Measurements from ENCODE around the gene DNAH11.
"Not testable (repeated sequence)": the region's sequence is repeated elsewhere in the genome, so short reads cannot be mapped to it uniquely, and the experiment has no call there.

The DNAH11 gene

GRCh38 chr7:21777921-21778320 is 235.1 kb downstream of the DNAH11 start:
- DNase-seq: peak; percentile 28

- DNase-seq: no peak
These were observed 236.1 kb downstream of the DNAH11 start for GRCh38 chr7:21778953-21779352.

- no peak for DNase-seq
These were observed 240.2 kb downstream of the DNAH11 start for GRCh38 chr7:21782996-21783395.

- no peak for DNase-seq
These were observed 242.2 kb downstream of the DNAH11 start for GRCh38 chr7:21784989-21785388.

GRCh38 chr7:21805791-21806190 is 263.0 kb downstream of the DNAH11 start:
- no peak for DNase-seq

GRCh38 chr7:21806388-21806787 is 263.5 kb downstream of the DNAH11 start:
- DNase-seq: no peak

GRCh38 chr7:21819048-21819447 is 276.2 kb downstream of the DNAH11 start:
- DNase-seq: no peak

GRCh38 chr7:21828841-21829240 is 286.0 kb downstream of the DNAH11 start:
- DNase-seq: no peak

- no peak for DNase-seq
These were observed 286.9 kb downstream of the DNAH11 start for GRCh38 chr7:21829731-21830130.

- no peak for DNase-seq
These were observed 301.9 kb downstream of the DNAH11 start for GRCh38 chr7:21844742-21845141.

GRCh38 chr7:21850531-21851285 is 307.9 kb downstream of the DNAH11 start:
- DNase-seq: no peak

GRCh38 chr7:21851559-21851967 is 308.7 kb downstream of the DNAH11 start:
- no peak for DNase-seq

- peak; percentile 22 to 26 for DNase-seq
These were observed 322.9 kb downstream of the DNAH11 start for GRCh38 chr7:21865631-21866204.

- DNase-seq: no peak
These were observed 323.9 kb downstream of the DNAH11 start for GRCh38 chr7:21866731-21867130.

- DNase-seq: no peak
These were observed 324.4 kb downstream of the DNAH11 start for GRCh38 chr7:21867226-21867625.

- no peak for DNase-seq
These were observed 325.2 kb downstream of the DNAH11 start for GRCh38 chr7:21867816-21868575.

GRCh38 chr7:21868576-21868850 is 325.7 kb downstream of the DNAH11 start:
- no peak for DNase-seq

- DNase-seq: no peak
These were observed 327.1 kb downstream of the DNAH11 start for GRCh38 chr7:21869785-21870402.

GRCh38 chr7:21883069-21883468 is 340.2 kb downstream of the DNAH11 start:
- DNase-seq: no peak

- not testable (repeated sequence) for DNase-seq
These were observed 340.7 kb downstream of the DNAH11 start for GRCh38 chr7:21883501-21883900.

- DNase-seq: no peak
These were observed 341.7 kb downstream of the DNAH11 start for GRCh38 chr7:21884496-21884895.

GRCh38 chr7:21886396-21886795 is 343.6 kb downstream of the DNAH11 start:
- DNase-seq: no peak

GRCh38 chr7:21887353-21887752 is 344.5 kb downstream of the DNAH11 start:
- DNase-seq: no peak

GRCh38 chr7:21887779-21888178 is 344.9 kb downstream of the DNAH11 start:
- DNase-seq: no peak

All from Kasumi-1 (cell line).